Left ventricle myocardium inferior (tissue), 1 donor: ENCODE measurements around the gene DOK3. TPM values are rescaled to one million over a fixed set of nuclear protein-coding genes. Genes with fewer than 3 reads are reported as not detected.

Source experiments
- DNase-seq: peaks from one replicate; pipeline ENCODE4 v3.0.0-alpha.2; 2020
- H3K27ac ChIP-seq: fragments of 200-600 bp; replicated peaks from 2 replicates; pipeline ENCODE4 v1.8.0; 2021
- H3K27me3 ChIP-seq: fragments of 200-600 bp; 2 replicates; pipeline ENCODE4 v1.8.0; 2021; ENCODE audit warnings: low read depth
- H3K36me3 ChIP-seq: fragments of 200-600 bp; 2 replicates; pipeline ENCODE4 v1.8.0; 2021
- H3K4me1 ChIP-seq: fragments of 200-600 bp; 2 replicates; pipeline ENCODE4 v1.8.0; 2021
- H3K4me3 ChIP-seq: fragments of 200-600 bp; 2 replicates; pipeline ENCODE4 v1.8.0; 2021; ENCODE audit warnings: mild to moderate bottlenecking, moderate library complexity
- H3K9me3 ChIP-seq: fragments of 200-600 bp; replicated peaks from 2 replicates; pipeline ENCODE4 v1.8.0; 2021
- intact Hi-C: fragments of 100-400 bp; cut with micrococcal nuclease; formaldehyde crosslinking; loops from one replicate; pipeline ENCODE4 v1.11.0; 2022
- total RNA-seq: library from RNA; stranded (reverse); fragmentation: NEBNext Ultra II Directional; extraction: Animal tissue kit (Norgen Biotek cat#: 25700); gene quantifications from one replicate; pipeline ENCODE4 v1.2.1, GENCODE V29; 2021
- TF ChIP-seq, protein P1 (sequence below): fragments of 200-600 bp; IDR thresholded peaks from 2 replicates; pipeline ENCODE4 v1.8.0; 2021; ENCODE audit warnings: antibody characterized with exemption, mild to moderate bottlenecking, borderline replicate concordance
- donor health status: DM: no; HTN: yes; CAD: no; lungs with severe emphysema.

The DOK3 gene
- total RNA-seq, 1 donor from 2014 or later: 3.3 TPM

GRCh38 chr5:177531209-177531940 is 21.7 kb upstream of the DOK3 start:
- H3K36me3 ChIP-seq: peaks cover 93% of the 10 kb centered on the region
- no peaks in the 10 kb centered on the region for H3K9me3 ChIP-seq
- H3K4me3 ChIP-seq: no peak overlapping the region
- H3K4me1 ChIP-seq: peaks cover 29% of the 10 kb centered on the region
- intact Hi-C loops: no loop called here
- DNase-seq: no peak
- TF ChIP-seq, protein P1, sequence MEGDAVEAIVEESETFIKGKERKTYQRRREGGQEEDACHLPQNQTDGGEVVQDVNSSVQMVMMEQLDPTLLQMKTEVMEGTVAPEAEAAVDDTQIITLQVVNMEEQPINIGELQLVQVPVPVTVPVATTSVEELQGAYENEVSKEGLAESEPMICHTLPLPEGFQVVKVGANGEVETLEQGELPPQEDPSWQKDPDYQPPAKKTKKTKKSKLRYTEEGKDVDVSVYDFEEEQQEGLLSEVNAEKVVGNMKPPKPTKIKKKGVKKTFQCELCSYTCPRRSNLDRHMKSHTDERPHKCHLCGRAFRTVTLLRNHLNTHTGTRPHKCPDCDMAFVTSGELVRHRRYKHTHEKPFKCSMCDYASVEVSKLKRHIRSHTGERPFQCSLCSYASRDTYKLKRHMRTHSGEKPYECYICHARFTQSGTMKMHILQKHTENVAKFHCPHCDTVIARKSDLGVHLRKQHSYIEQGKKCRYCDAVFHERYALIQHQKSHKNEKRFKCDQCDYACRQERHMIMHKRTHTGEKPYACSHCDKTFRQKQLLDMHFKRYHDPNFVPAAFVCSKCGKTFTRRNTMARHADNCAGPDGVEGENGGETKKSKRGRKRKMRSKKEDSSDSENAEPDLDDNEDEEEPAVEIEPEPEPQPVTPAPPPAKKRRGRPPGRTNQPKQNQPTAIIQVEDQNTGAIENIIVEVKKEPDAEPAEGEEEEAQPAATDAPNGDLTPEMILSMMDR: no peak
- H3K27me3 ChIP-seq: no peaks in the 10 kb centered on the region
- no peak overlapping the region for H3K27ac ChIP-seq

DNA sequence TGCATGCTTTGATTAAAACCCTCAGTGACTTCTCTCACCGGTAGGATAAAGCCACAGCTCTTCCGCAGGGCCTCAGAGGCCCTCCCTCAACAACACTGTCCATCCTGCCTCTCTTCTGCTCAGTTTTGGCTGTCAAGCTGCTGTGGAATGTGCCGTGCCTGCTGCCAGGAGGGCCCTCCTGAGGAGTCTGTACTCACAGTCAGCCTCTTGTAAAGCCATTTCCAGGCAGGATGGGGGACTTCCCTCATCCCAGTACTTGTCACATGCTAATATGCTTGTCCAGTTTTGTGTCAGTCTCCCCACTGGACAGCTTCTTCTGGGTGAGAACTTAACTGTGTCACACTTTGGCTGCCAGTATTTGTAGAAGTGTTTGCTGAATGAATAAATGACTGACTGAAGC is 21.0 kb upstream of the DOK3 start:
- intact Hi-C loops: no loop called here
- DNase-seq: no peak
- H3K4me1 ChIP-seq: peaks cover 24% of the 10 kb centered on the region
- H3K36me3 ChIP-seq: peaks cover 93% of the 10 kb centered on the region
- H3K9me3 ChIP-seq: no peaks in the 10 kb centered on the region
- TF ChIP-seq, protein P1: no peak
- H3K27ac ChIP-seq: peak overlapping the region; percentile 19
- no peaks in the 10 kb centered on the region for H3K27me3 ChIP-seq
- H3K4me3 ChIP-seq: no peak overlapping the region

DNA sequence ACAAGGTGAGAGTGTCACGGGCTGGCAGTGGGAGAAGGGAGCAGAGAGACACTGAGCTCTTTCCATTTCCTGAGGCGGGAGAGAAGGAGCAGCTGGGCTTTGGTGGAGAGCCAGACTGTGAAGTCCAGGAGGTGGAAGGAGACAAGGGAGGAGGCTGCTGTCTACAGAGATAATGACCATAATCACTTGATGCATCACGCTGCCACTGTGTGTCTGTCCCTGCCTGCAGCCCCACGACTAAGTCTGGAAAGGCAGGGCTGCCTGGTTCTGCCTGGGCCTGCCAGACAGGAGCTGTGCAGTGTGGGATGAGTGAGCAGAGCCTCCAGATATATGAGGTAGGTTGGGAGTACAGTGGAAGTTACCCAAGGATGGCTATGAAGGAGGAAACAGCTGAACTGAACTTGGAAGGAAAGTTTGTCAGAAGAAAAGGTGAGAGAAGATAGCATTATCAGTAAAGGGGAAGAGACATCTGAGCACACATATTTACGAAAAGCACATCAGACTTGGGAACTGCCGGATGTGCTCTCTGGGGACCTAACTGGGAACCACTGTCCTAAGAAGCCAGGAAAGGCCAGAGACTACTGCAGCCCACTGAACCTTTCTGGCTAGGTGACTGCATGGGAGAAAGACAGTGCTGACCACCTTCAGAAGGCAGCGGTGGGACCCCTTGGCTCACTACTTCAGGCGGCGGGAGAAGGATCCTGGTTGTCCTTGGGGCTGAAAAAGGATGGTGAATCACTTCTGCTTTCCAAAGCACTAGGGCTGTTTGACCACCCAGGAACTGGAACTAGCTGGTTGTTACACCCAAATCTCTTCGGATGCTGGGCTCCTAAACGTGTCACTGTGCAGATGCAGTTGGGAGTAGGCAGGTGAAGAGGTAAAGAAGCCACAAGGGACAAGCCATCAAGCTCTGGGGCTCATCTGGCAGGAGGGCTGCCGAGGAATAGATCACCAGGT is 19.9 kb upstream of the DOK3 start:
- no peak overlapping the region for H3K27ac ChIP-seq
- TF ChIP-seq, protein P1: no peak
- intact Hi-C loops: no loop called here
- DNase-seq: no peak
- no peak overlapping the region for H3K4me3 ChIP-seq
- no peaks in the 10 kb centered on the region for H3K27me3 ChIP-seq
- H3K9me3 ChIP-seq: no peaks in the 10 kb centered on the region
- peaks cover 94% of the 10 kb centered on the region for H3K36me3 ChIP-seq
- peaks cover 26% of the 10 kb centered on the region for H3K4me1 ChIP-seq

DNA sequence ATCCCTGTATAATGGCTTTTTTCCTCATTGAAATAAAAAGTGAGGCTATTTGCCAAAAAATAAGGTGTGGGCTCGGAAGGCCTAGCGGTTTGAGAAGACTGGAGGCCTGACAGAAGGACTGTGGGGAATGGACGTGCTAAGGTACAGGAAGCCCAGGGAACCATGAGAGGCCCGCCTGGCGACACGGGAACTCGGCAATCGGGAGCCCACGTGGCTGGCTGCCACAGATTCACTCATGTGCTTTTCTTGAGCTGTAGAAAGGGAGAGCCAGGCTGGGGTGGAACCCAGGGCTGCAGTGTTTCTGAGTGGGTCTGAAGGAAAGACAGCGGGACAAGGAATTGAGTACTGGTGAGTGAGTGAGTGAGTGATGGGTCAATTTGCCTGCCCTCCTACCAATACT is 19.0 kb upstream of the DOK3 start:
- peaks cover 94% of the 10 kb centered on the region for H3K36me3 ChIP-seq
- intact Hi-C loops: no loop called here

DNA sequence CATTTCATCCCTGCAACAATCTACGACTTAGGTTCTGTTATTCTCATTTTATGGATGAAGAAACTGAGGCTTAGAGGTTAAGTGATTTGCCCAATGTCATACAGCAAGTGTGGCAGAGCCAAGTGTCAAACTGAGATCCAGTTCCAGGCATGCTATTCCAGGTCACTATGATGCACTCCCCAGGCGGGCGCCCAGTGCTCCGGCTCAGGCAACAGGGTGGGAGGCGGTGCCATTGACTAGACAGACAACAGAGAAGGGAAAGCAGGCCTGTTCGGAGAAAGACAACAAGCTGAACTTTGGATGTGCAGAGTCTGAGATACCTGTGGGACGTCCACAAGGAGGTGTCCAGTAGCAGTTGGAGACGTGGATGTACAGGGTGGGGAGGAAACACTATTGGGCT is 18.0 kb upstream of the DOK3 start:
- no peak overlapping the region for H3K27ac ChIP-seq
- H3K27me3 ChIP-seq: no peaks in the 10 kb centered on the region
- peaks cover 97% of the 10 kb centered on the region for H3K36me3 ChIP-seq
- no peak overlapping the region for H3K4me3 ChIP-seq
- no peak for DNase-seq
- TF ChIP-seq, protein P1: no peak
- H3K4me1 ChIP-seq: peaks cover 22% of the 10 kb centered on the region
- no peaks in the 10 kb centered on the region for H3K9me3 ChIP-seq
- intact Hi-C loops: no loop called here

More for the DNA sequence above, 19.0 kb upstream of the DOK3 start:
- Histone ChIP-seq H3K27ac (no peak overlapping the region), H3K9me3 (no peaks in the 10 kb centered on the region), H3K4me1 (peaks cover 22% of the 10 kb centered on the region), H3K4me3 (no peak overlapping the region), H3K27me3 (no peaks in the 10 kb centered on the region)
- TF ChIP-seq, protein P1: no peak
- DNase-seq: no peak
